Panc1 (cell line): Measurements from ENCODE around the gene NCK2. TPM values are rescaled to one million over a fixed set of nuclear protein-coding genes. Genes with fewer than 3 reads are reported as not detected.

Experiments
- ATAC-seq: fragments of 200-7000 bp; cut with Tn5 transposase; 2 replicates; pipeline ENCODE4 v1.9.1; 2020; ENCODE audit warnings: mild to moderate bottlenecking, moderate library complexity
- BruUV-seq: library from RNA; stranded (reverse); fragments of 400-500 nt; replicated peaks from 2 replicates; lab custom pipeline; 2021; lab: Mats Ljungman, UMichigan
- CTCF ChIA-PET: fragments of 300-600 bp; sonication (Branson Sonifier 250); formaldehyde crosslinking; loops from one replicate; lab custom pipeline; 2022; ENCODE audit warnings: antibody characterized with exemption; lab: Charles Lee
- POLR2A ChIA-PET: fragments of 300-600 bp; sonication (Branson Sonifier 250); formaldehyde crosslinking; loops from one replicate; lab custom pipeline; 2022; ENCODE audit warnings: antibody characterized with exemption; lab: Charles Lee
- DNase-seq: peaks from one replicate; pipeline ENCODE4 v3.0.0-alpha.2; 2010; ENCODE audit warnings: low read depth, low spot score
- H3K27ac ChIP-seq: 2 replicates; pipeline ENCODE4 v1.5.1; 2011; ENCODE audit warnings: mild to moderate bottlenecking, low read length, inconsistent platforms
- H3K27me3 ChIP-seq: fragments of 200-500 bp; sonication (Bioruptor generic); 2 replicates; pipeline ENCODE4 v1.6.0; 2014; ENCODE audit warnings: low read length, inconsistent platforms; ENCODE audit not compliant: control insufficient read depth, insufficient read depth
- H3K36me3 ChIP-seq: fragments of 200-500 bp; sonication (Bioruptor generic); 2 replicates; pipeline ENCODE4 v1.5.1; 2014; ENCODE audit warnings: inconsistent platforms, mild to moderate bottlenecking, low read length, moderate library complexity; ENCODE audit not compliant: control insufficient read depth, insufficient read depth
- H3K4me1 ChIP-seq: 2 replicates; pipeline ENCODE4 v1.5.1; 2011; ENCODE audit warnings: inconsistent platforms, mild to moderate bottlenecking, low read length, moderate library complexity; ENCODE audit not compliant: control insufficient read depth, insufficient read depth
- H3K4me3 ChIP-seq, 2 experiments: 2 replicates each; pipeline ENCODE4 v1.5.1; 2011 to 2012; ENCODE audit warnings: low read depth in 2 of 2, low read length in 2 of 2, mild to moderate bottlenecking in 2 of 2, inconsistent platforms in 1 of 2, moderate library complexity in 1 of 2
- H3K9me3 ChIP-seq: fragments of 200-500 bp; sonication (Bioruptor generic); 2 replicates; pipeline ENCODE4 v1.5.1; 2014; ENCODE audit warnings: low read depth, mild to moderate bottlenecking, inconsistent platforms, low read length, moderate library complexity; ENCODE audit not compliant: control insufficient read depth, insufficient read depth
- CTCF ChIP-seq: fragments of 450-650 bp; IDR thresholded peaks from 2 replicates; pipeline ENCODE4 v1.5.1; 2017; ENCODE audit warnings: mild to moderate bottlenecking
- POLR2AphosphoS5 ChIP-seq: IDR thresholded peaks from 2 replicates; pipeline ENCODE4 v1.6.1; 2012; ENCODE audit warnings: mild to moderate bottlenecking, low read depth, low read length, moderate library complexity
- REST ChIP-seq, 2 experiments: IDR thresholded peaks; 2 replicates each; pipeline ENCODE4 v1.6.1; 2011 to 2012; ENCODE audit warnings: low read depth in 2 of 2, control low read depth in 1 of 2, low read length in 1 of 2, mild to moderate bottlenecking in 1 of 2, moderate library complexity in 1 of 2; ENCODE audit not compliant: insufficient read depth in 1 of 2
- SIN3A ChIP-seq: IDR thresholded peaks from 2 replicates; pipeline ENCODE4 v1.6.1; 2012; ENCODE audit warnings: low read depth, mild to moderate bottlenecking, low read length, moderate library complexity, borderline replicate concordance; ENCODE audit not compliant: insufficient read depth
- TCF7L2 ChIP-seq: IDR thresholded peaks from 2 replicates; pipeline ENCODE4 v1.6.1; 2011; ENCODE audit warnings: mild to moderate bottlenecking, low read depth, low read length, inconsistent platforms
- in situ Hi-C: cut with HindIII; loops from 2 replicates; pipeline ENCODE4 v1.10.0; 2016; ENCODE audit warnings: low sequenced_read_pairs, low pct_unique_long_range_greater_than_20kb
- intact Hi-C: fragments of 100-400 bp; cut with micrococcal nuclease; formaldehyde crosslinking; loops from one replicate; pipeline ENCODE4 v1.10.0; 2022; ENCODE audit not compliant: unreplicated experiment
- total RNA-seq: library from RNA; stranded (reverse); gene quantifications from one replicate; pipeline ENCODE4 v1.2.1, GENCODE V29; 2021; ENCODE audit not compliant: unreplicated experiment

Gene NCK2
- total RNA-seq, 1 experiment from 2014 or later, result 60.7 TPM

GRCh38 chr2:105903051-105903674 is 158.5 kb downstream of the NCK2 start:
- no TSS peak for BruUV-seq
- ATAC-seq (no peak), DNase-seq (no peak)
- in situ Hi-C loops, result no loop called here
- H3K36me3 ChIP-seq, result no peaks in the 10 kb centered on the region
- no peaks in the 10 kb centered on the region for H3K9me3 ChIP-seq
- H3K27ac ChIP-seq, result no peak overlapping the region
- POLR2A ChIA-PET, result interaction anchor here (0.6 kb wide), 1 partner anchor 86 kb away, joined by 4 read pairs; no protein-coding TSS in a partner anchor
- no peaks in the 10 kb centered on the region for H3K4me1 ChIP-seq
- H3K4me3 ChIP-seq, result no peak overlapping the region
- TF ChIP-seq CTCF, result no peak
- TF ChIP-seq SIN3A, result no peak
- TF ChIP-seq TCF7L2, result no peak
- no peak for TF ChIP-seq POLR2AphosphoS5
- TF ChIP-seq REST (IDR thresholded peaks at IDR 0.05; ENCODE audit: insufficient read depth in 1 of 2, low read depth in 2 of 2, low read length in 1 of 2), result no peak
- intact Hi-C loops, result no loop called here
- H3K27me3 ChIP-seq, result no peaks in the 10 kb centered on the region
- CTCF ChIA-PET, result no interaction called here

GRCh38 chr2:105904938-105905337 is 160.2 kb downstream of the NCK2 start:
- TF ChIP-seq POLR2AphosphoS5 (no peak), REST (IDR thresholded peaks at IDR 0.05; ENCODE audit: insufficient read depth in 1 of 2, low read depth in 2 of 2, low read length in 1 of 2) (no peak), CTCF (no peak), SIN3A (no peak), TCF7L2 (no peak)
- Histone ChIP-seq H3K27me3 (no peaks in the 10 kb centered on the region), H3K36me3 (no peaks in the 10 kb centered on the region), H3K4me1 (no peaks in the 10 kb centered on the region), H3K4me3 (no peak overlapping the region), H3K27ac (no peak overlapping the region), H3K9me3 (no peaks in the 10 kb centered on the region)
- POLR2A ChIA-PET, result no interaction called here
- DNase-seq, result no peak
- CTCF ChIA-PET, result no interaction called here
- in situ Hi-C loops (no loop called here), intact Hi-C loops (no loop called here)
- BruUV-seq, result no TSS peak
- ATAC-seq, result no peak
